GM10266 (cell line): Measurements from ENCODE around the gene LLGL2.

Experiments used
- DNase-seq: peaks from one replicate; pipeline ENCODE4 v3.0.0; 2012; ENCODE audit errors: extremely low spot score
- TF ChIP-seq, protein P1 (sequence below): IDR thresholded peaks from 2 replicates; pipeline ENCODE4 v1.5.1; 2012; ENCODE audit warnings: mild to moderate bottlenecking, low read depth; ENCODE audit not compliant: control insufficient read depth, insufficient read depth; ENCODE audit errors: missing control alignments

LLGL2 gene

DNA sequence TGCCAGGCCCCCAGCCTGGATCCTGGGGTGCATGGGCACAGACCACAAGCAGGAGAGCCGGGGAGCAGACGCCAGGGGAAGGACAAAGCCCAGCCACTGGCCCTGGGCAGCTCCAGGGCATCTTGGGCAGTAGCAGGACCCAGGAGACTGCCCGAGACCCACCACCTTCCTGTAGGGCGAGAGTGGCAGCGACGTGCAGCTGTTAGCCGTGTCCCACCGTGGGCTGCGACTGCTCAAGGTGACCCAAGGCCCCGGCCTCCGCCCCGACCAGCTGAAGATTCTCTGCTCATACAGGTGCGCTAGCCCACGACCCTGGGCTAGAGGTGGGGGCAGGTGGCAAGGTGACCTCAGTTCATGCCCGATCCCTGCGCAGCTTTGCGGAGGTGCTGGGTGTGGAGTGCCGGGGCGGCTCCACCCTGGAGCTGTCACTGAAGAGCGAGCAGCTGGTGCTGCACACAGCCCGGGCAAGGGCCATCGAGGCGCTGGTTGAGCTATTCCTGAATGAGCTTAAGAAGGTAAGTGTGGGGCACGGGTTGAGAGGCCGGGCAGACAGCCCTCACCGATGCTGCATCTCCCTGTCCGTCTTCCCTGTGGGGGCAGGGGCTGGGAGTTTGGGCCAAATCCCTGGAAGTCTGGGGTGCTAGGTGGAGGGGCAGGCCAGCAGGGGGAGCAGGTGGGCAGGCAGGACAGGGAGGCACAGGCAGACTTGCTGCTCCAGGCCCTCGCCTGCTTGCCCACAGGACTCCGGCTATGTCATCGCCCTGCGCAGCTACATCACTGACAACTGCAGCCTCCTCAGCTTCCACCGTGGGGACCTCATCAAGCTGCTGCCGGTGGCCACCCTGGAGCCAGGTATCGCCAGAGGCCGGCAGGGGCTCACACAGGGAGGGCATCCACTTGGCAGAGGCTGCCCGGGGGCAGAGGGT, 94.3 kb downstream of the LLGL2 start:
- no peak for DNase-seq
- TF ChIP-seq, protein P1, sequence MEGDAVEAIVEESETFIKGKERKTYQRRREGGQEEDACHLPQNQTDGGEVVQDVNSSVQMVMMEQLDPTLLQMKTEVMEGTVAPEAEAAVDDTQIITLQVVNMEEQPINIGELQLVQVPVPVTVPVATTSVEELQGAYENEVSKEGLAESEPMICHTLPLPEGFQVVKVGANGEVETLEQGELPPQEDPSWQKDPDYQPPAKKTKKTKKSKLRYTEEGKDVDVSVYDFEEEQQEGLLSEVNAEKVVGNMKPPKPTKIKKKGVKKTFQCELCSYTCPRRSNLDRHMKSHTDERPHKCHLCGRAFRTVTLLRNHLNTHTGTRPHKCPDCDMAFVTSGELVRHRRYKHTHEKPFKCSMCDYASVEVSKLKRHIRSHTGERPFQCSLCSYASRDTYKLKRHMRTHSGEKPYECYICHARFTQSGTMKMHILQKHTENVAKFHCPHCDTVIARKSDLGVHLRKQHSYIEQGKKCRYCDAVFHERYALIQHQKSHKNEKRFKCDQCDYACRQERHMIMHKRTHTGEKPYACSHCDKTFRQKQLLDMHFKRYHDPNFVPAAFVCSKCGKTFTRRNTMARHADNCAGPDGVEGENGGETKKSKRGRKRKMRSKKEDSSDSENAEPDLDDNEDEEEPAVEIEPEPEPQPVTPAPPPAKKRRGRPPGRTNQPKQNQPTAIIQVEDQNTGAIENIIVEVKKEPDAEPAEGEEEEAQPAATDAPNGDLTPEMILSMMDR, result peak; percentile 41

DNA sequence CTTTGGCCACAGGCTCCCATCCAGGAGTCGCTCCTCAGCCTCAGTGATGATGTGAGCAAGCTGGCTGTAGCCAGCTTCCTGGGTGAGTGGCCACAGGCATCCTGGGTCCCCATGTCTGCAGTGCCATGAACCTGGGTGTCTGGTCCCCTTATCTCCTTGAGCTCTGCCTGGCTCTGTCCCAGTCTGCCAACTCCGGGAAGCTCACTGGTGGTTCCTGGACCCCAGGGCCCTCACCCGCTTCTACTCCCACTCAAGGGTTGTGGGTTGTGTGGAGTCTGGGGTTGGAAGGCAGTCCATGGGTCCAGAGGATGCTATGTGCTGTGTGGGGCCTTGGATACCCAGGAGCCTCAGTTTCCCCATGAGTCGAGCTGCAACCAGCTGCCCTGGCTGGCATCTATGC, 96.0 kb downstream of the LLGL2 start:
- no peak for DNase-seq
- TF ChIP-seq, protein P1, result no peak

DNA sequence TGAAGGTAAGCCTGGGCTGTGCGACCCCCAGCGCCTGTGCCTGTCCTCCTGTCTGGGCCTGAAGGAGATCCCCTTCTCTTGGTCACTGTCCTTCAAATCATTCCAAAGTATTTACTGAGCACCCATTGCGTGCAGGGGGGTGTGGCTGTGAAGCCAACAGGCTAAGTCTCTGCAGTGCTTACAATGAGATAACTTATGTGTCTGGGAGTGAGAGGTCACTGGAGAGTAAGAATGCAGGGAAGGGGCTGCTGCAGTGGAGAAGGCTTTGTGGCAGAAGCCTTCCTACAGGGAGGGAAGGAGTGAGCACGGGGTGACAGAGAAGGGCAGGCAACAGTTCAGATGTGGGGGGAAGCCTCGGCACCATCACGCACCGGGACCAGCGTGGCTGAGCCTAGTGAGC, 96.6 kb downstream of the LLGL2 start:
- no peak for DNase-seq
- TF ChIP-seq, protein P1, result no peak

- DNase-seq, result no peak
- TF ChIP-seq, protein P1, result no peak
Measured at GRCh38 chr17:75622771-75623273, 97.3 kb downstream of the LLGL2 start.

DNA sequence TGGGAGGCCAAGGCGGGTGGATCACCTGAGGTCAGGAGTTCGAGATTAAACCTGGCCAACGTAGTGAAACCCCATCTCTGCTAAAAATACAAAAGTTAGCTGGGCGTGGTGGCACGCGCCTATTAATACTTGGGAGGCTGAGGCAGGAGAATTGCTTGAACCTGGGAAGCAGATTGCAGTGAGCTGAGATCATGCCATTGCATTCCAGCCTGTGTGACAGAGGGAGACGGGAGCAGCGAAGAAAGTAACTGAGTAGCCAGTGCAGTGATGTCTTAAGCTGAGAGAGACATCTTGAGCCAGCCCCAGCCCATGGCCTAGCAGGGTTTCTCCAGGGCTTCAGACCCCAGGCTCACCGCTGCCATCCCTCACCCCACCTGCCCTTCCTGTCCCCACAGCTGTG, 97.9 kb downstream of the LLGL2 start:
- TF ChIP-seq, protein P1, result no peak
- DNase-seq, result no peak

GRCh38 chr17:75624021-75624420, 98.5 kb downstream of the LLGL2 start:
- DNase-seq, result no peak
- TF ChIP-seq, protein P1, result no peak
